ENCODE results near the gene VAPB.
A peak's percentile ranks its signal among the peaks of the same experiment; 100 is the strongest.

Gene VAPB

DNA sequence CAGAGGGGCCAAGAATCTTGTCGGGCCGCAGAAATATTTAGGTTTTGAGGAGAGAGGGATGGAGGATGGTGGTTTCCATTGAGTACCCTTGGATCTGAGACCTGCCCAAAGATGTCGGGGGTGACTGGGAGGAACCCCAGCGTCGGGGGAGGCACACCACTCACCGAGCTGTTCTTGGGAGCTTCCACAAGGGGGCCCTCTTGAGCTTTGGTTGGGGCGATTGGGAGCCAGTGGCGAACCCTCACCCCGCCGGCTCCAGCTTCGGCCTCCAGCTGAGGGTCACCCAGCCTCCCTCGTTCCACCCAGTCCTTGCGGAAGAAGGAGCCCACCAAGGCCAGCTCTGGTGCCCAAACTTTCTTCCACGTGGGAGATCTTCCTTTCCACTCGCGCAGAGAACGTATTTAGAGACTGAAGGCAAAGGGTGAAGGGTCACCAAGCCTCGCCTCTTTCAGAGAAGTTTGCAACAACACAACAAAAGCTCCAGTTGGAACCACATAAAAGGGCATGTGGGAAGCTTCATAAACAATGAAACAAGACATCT, 92.5 kb downstream of the VAPB start:
- peak; percentile 62 to 64 for DNase-seq (ENCODE audit: low read depth in 2 of 2)

GRCh38 chr20:58482416-58482815, 93.4 kb downstream of the VAPB start:
- DNase-seq (ENCODE audit: low read depth in 2 of 2) = no peak

- DNase-seq (ENCODE audit: low read depth in 2 of 2) = no peak
Measured at GRCh38 chr20:58483051-58483450, 94.0 kb downstream of the VAPB start.

GRCh38 chr20:58483470-58483869, 94.4 kb downstream of the VAPB start:
- no peak for DNase-seq (ENCODE audit: low read depth in 2 of 2)

DNA sequence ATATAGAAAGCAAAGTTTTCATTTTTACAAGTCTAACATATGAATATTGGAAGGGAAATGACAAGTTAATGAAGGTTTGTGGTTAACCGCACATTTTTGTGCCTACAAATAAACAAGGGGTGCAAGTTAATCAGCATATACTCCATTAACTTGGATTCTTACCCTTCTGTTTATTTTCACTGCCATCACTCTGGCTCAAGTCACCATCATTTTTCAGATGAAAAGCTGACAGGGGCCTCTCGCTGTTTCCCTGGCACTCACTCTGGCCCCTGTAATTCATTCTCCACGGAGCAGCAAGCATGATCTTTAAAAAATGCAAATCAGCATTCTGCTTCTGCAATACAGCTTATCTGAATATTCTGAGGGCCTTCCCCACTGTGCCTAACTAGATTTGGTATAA, 96.4 kb downstream of the VAPB start:
- no peak for DNase-seq (ENCODE audit: low read depth in 2 of 2)

DNA sequence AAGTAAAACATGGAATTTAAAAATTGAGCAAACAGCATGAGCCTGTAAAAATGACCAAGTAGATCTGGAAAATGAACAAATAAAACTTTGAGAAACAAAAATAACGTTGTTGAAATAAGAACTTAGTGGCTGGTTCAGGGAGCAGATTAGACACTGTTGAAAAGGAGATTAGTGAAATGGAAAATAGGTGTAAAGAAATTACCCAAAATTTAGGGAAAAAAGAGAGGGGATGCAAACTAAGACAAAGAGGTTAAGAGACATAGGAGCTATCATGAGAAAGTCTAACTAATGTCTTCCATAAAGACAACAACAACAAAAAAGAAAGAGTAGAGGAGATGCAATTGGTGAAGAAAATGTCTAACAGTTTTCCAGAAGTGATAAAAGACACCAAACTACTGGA, 97.2 kb downstream of the VAPB start:
- no peak for DNase-seq (ENCODE audit: low read depth in 2 of 2)

DNA sequence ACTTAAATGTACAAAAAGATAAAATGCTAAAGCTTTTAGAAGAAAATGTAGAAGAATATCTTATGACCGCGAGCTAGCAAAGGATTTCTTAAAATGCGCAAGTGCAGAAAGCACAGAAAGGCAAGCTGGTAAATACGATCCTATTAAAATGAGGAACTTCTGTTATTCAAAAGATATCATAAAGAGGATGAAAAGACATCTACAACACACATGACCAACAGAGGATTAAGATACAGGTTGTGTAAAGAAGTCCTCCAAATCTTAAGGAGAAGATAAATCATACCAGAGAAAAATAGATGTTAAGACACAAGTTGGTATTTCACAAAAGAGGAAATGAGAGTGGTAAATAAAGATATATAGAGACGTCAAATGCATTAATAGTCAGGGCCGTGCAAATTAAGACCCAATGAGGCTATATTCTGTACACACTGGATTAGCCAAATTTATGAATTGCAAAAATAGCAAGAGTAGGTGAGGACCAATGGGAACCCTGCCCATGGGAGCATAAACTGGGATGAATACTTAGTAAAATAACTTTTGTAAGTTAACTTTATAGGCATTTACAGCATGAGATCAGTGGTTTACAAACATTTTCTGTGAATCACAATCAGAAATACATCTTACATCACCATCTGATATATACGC, 103.2 kb downstream of the VAPB start:
- no peak for DNase-seq (ENCODE audit: low read depth in 2 of 2)

- no peak for DNase-seq (ENCODE audit: low read depth in 2 of 2)
Measured at GRCh38 chr20:58492795-58493524, 103.9 kb downstream of the VAPB start.

GRCh38 chr20:58494923-58495622, 106.0 kb downstream of the VAPB start:
- DNase-seq (ENCODE audit: low read depth in 2 of 2) = no peak

DNA sequence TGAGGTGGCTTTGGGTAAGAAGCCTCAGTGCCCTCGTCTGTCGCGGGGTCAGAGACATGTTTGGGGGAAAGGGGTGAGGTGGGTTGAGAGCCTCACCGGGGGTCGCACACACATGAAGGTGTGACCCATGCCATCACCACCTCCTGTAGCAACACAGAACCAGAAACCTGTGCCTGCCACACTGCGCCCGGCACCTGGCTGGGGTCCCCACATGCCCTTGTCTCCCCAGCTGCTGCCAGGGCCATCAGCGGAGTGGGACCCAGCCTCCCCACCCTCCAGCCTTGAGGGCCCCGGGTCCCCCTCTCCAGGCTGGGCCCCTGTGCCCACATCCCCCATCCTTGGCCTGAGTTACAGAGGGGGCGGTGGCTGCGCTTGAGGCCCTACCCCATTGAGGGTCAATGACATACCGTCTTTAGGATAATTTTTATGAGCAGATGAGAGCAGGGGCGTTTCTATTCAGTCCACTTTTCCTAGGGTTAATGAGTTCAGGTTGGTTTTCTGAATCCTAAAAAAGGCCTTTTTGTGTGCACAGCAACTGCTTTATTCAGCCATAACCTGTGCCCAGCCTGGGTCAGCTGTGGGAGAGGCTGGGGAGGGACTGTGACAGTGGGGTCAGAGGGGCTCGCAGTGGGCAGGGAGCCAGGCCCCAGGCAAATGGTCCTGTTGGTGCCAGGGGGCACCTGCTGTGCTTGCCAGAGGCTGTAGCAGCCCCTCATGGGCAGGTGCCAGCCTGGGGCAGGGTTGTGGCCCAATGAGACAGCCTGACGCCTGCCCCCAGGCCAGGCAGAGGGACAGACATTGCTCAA, 106.8 kb downstream of the VAPB start:
- DNase-seq (ENCODE audit: low read depth in 2 of 2) = no peak

DNA sequence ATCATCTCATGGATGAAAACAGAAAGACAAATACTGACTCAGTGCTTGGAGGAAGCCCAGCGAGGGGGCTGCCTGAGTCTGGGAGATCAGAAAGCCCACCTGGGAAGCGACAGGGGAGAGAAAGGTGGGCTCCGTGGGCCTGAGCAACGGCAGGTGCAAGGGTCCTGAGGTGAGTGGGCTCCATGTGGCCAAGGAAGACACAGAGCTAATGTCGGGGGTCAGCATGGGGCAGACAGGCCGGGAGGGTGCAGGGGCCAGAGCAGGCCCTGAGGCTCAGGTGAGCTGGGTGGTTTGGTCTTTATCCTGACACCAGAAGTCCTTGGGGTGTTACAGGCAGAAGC, 107.4 kb downstream of the VAPB start:
- DNase-seq (ENCODE audit: low read depth in 2 of 2) = no peak

GRCh38 chr20:58497076-58497641, 108.1 kb downstream of the VAPB start:
- DNase-seq (ENCODE audit: low read depth in 2 of 2) = no peak

DNA sequence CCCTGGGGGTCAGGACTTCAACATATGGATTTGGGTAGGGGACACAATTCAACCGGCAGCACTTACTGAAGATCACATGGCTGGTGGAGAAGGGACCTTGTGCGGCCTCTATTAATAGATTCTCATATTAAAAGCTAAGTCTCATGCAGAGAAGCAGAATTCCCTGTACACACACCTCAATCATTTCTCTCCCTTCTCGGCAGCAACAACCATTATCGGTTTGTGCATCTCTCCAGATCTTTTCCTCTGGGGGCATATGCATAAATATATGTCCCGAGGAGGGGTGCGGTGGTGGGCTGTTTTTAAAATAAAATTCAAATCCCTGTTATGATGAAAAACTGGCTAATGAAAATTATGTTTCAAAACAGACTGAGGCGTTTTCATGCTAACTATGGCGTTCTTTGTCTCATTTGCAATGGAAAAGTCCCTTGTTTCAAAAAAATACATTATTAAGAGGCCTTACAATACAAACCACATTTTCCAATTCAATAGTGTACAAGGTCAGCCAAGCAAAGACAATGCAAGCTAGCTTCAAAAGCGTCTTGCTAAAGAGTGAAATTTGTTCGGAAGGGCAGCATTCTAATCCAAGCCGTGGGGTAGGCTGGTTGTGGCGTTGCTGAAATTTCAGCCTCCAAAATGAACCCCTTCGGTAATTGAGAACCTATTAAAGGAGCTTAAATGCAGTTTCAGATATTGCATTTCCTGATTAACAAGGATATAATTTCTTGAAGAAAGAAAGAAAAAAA, 108.9 kb downstream of the VAPB start:
- no peak for DNase-seq (ENCODE audit: low read depth in 2 of 2)

- DNase-seq (ENCODE audit: low read depth in 2 of 2) = no peak
Measured at GRCh38 chr20:58498470-58499068, 109.5 kb downstream of the VAPB start.

DNA sequence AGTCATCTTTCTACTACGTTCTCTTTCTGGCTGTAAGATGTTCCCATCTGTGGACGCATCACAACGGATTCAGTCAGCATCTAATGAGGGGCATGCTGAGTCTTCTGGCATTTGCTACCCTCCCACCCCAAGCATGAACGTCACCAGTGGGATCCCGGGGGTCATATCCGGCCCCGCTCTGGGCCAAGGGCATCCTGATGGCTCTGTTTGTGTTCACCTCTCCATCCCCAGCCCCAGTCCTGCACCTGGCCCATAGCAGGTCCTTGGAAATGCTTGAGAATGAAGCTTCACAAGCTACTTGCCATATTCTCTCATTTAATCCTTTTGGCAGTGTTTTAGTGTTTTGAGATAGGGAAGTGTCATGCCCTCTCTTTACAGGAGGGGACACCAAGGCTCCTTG, 111.2 kb downstream of the VAPB start:
- no peak for DNase-seq (ENCODE audit: low read depth in 2 of 2)

Data from stimulated activated CD4-positive, alpha-beta T cell treated with anti-CD3 and anti-CD28 coated beads, Interleukin-4, amount 100 ng/mL, for 48 hours (primary cell).